K562 (cell line): Measurements from ENCODE around the gene TAF1B. TPM values are rescaled to one million over a fixed set of nuclear protein-coding genes. Genes with fewer than 3 reads are reported as not detected.

Source experiments
- ATAC-seq: fragments of 200-7000 bp; cut with Tn5 transposase; 3 replicates; pipeline ENCODE4 v1.9.1; 2020; ENCODE audit warnings: moderate library complexity
- BruUV-seq: library from RNA; stranded (reverse); fragments of 400-500 nt; replicated peaks from 2 replicates; lab custom pipeline; 2021; lab: Mats Ljungman, UMichigan
- CTCF ChIA-PET: fragments of 300-600 bp; formaldehyde crosslinking; extraction: SDS; loops from one replicate; lab custom pipeline; 2021; ENCODE audit warnings: low intra/inter-chr PET ratio; lab: Yijun Ruan, JAX
- POLR2A ChIA-PET: fragments of 300-600, 350-650 bp; sonication (Branson Sonifier 250); formaldehyde crosslinking; extraction: SDS; loops from one replicate; lab custom pipeline; 2021; ENCODE audit warnings: antibody characterized with exemption, inconsistent platforms; lab: Yijun Ruan, JAX
- DNase-seq, 4 experiments: peaks; one replicate each; pipeline versions ENCODE4 v3.0.0 to v3.0.0-alpha.2; 2011 to 2018; ENCODE audit warnings: low spot score in 3 of 4, mixed read lengths in 3 of 4; ENCODE audit errors: extremely low read depth in 1 of 4
- FAIRE-seq: peaks from 2 replicates; lab custom pipeline; 2011; peaks lifted over from hg19 to GRCh38; lab: Jason Lieb, UNC
- H2AFZ ChIP-seq: 2 replicates; pipeline ENCODE4 v1.6.0; 2011; ENCODE audit warnings: low read depth, low read length, control low read depth, inconsistent platforms
- H3K27ac ChIP-seq: fragments of 200-600 bp; 3 replicates; pipeline ENCODE4 v1.8.0; 2011; ENCODE audit warnings: low read depth, mild to moderate bottlenecking, control low read depth, inconsistent platforms, low read length, moderate library complexity, mixed read lengths; ENCODE audit errors: extremely low read depth
- H3K27me3 ChIP-seq, 2 experiments: fragments of 300-600 bp in 1 of 2; 2 replicates in 1 of 2; 3 replicates in 1 of 2; pipeline versions ENCODE4 v1.6.0 to v1.8.0; 2011; ENCODE audit warnings: inconsistent platforms in 2 of 2, low read length in 2 of 2, mild to moderate bottlenecking in 1 of 2, mixed read lengths in 1 of 2, moderate library complexity in 1 of 2; ENCODE audit not compliant: control insufficient read depth in 2 of 2, insufficient read depth in 2 of 2
- H3K36me3 ChIP-seq: fragments of 300-600 bp; 3 replicates; pipeline ENCODE4 v1.8.0; 2011; ENCODE audit warnings: mild to moderate bottlenecking, low read length, inconsistent platforms; ENCODE audit not compliant: control insufficient read depth, insufficient read depth
- H3K4me1 ChIP-seq, 2 experiments: fragments of 200-600 bp in 1 of 2; replicated peaks in 1 of 2; 2 replicates in 1 of 2; 3 replicates in 1 of 2; pipeline versions ENCODE4 v1.5.1 to v1.8.0; 2011; ENCODE audit warnings: inconsistent platforms in 2 of 2, low read length in 2 of 2, mild to moderate bottlenecking in 1 of 2, mixed read lengths in 1 of 2, moderate library complexity in 1 of 2; ENCODE audit not compliant: control insufficient read depth in 2 of 2, insufficient read depth in 2 of 2
- H3K4me2 ChIP-seq: 2 replicates; pipeline ENCODE4 v1.6.1; 2011; ENCODE audit warnings: low read length, control low read depth, inconsistent platforms, mixed read lengths; ENCODE audit not compliant: insufficient read depth
- H3K4me3 ChIP-seq: fragments of 200-600 bp; sonication (generic), shearing (Covaris generic); 2 replicates; pipeline ENCODE4 v1.5.1; 2016; ENCODE audit warnings: control low read depth, inconsistent platforms
- H3K79me2 ChIP-seq: fragments of 200-600 bp; 3 replicates; pipeline ENCODE4 v1.8.0; 2011; ENCODE audit warnings: low read length, inconsistent platforms; ENCODE audit not compliant: control insufficient read depth, insufficient read depth
- H3K9ac ChIP-seq, 2 experiments: 2 replicates each; pipeline versions ENCODE4 v1.6.0 to v1.6.1; 2011; ENCODE audit warnings: low read depth in 2 of 2, low read length in 2 of 2, control low read depth in 1 of 2, inconsistent platforms in 1 of 2, mild to moderate bottlenecking in 1 of 2, mixed read lengths in 1 of 2; ENCODE audit not compliant: insufficient read depth in 1 of 2
- H3K9me1 ChIP-seq: one replicate; pipeline ENCODE4 v1.6.0; 2011; ENCODE audit warnings: inconsistent platforms, mild to moderate bottlenecking, low read length, moderate library complexity; ENCODE audit not compliant: control insufficient read depth, insufficient read depth
- H3K9me3 ChIP-seq: replicated peaks from 2 replicates; pipeline ENCODE4 v1.5.1; 2011; ENCODE audit warnings: low read depth, low read length, inconsistent platforms; ENCODE audit not compliant: control insufficient read depth, insufficient read depth
- H4K20me1 ChIP-seq: replicated peaks from 2 replicates; pipeline ENCODE4 v1.6.1; 2011; ENCODE audit warnings: low read length, inconsistent platforms, mixed read lengths; ENCODE audit not compliant: control insufficient read depth, insufficient read depth
- AFF4 ChIP-seq: sonication (generic); formaldehyde crosslinking; IDR thresholded peaks from 2 replicates; pipeline ENCODE4 v1.8.0; 2023; ENCODE audit warnings: mild to moderate bottlenecking, missing genetic modification reagents
- CCAR2 ChIP-seq: fragments of 200-400 bp; formaldehyde crosslinking; IDR thresholded peaks from 2 replicates; pipeline ENCODE4 v1.6.1; 2017; ENCODE audit warnings: mild to moderate bottlenecking, low read depth, low read length
- CEBPB ChIP-seq: fragments of 450-650 bp; IDR thresholded peaks from 2 replicates; pipeline ENCODE4 v1.6.1; 2016; ENCODE audit warnings: missing genetic modification characterization, missing compliant biosample characterization
- CHAMP1 ChIP-seq: fragments of 450-650 bp; IDR thresholded peaks from 2 replicates; pipeline ENCODE4 v1.6.1; 2016; ENCODE audit warnings: mild to moderate bottlenecking
- FIP1L1 ChIP-seq: fragments of 200-400 bp; formaldehyde crosslinking; IDR thresholded peaks from 2 replicates; pipeline ENCODE4 v1.6.1; 2018; ENCODE audit warnings: mild to moderate bottlenecking, low read depth, low read length; ENCODE audit not compliant: poor library complexity, severe bottlenecking
- HOXB6 ChIP-seq: fragments of 250-450 bp; sonication (Bioruptor Pico); IDR thresholded peaks from 2 replicates; pipeline ENCODE4 v1.5.1; 2022; ENCODE audit warnings: mild to moderate bottlenecking, borderline replicate concordance
- ILK ChIP-seq: fragments of 450-650 bp; IDR thresholded peaks from 2 replicates; pipeline ENCODE4 v1.6.1; 2016; ENCODE audit warnings: missing genetic modification characterization, low read depth, mild to moderate bottlenecking, missing compliant biosample characterization, moderate library complexity, borderline replicate concordance
- JUNB ChIP-seq: fragments of 450-650 bp; formaldehyde crosslinking; conservative IDR thresholded peaks from 2 replicates; pipeline ENCODE4 v1.4.0; 2020; ENCODE audit warnings: mild to moderate bottlenecking
- MYBL2 ChIP-seq, 2 experiments: fragments of 450-650 bp in 1 of 2; sonication (generic) in 1 of 2; formaldehyde crosslinking in 1 of 2; IDR thresholded peaks; 2 replicates each; pipeline versions ENCODE4 v1.6.1 to v1.8.1; 2017 to 2022; ENCODE audit warnings: borderline replicate concordance in 1 of 2, inconsistent platforms in 1 of 2, low read depth in 1 of 2, mild to moderate bottlenecking in 1 of 2, missing genetic modification reagents in 1 of 2, moderate library complexity in 1 of 2
- NFRKB ChIP-seq: fragments of 450-650 bp; IDR thresholded peaks from 2 replicates; pipeline ENCODE4 v1.6.1; 2016; ENCODE audit warnings: low read depth
- RBM15 ChIP-seq: fragments of 200-400 bp; formaldehyde crosslinking; IDR thresholded peaks from 2 replicates; pipeline ENCODE4 v1.6.1; 2018; ENCODE audit warnings: mild to moderate bottlenecking, low read length, moderate library complexity; ENCODE audit not compliant: insufficient read depth
- SRSF3 ChIP-seq: fragments of 200-400 bp; formaldehyde crosslinking; IDR thresholded peaks from 2 replicates; pipeline ENCODE4 v1.6.1; 2016; ENCODE audit warnings: mild to moderate bottlenecking, low read length, moderate library complexity; ENCODE audit not compliant: insufficient read depth
- ZNF311 ChIP-seq: fragments of 250-450 bp; sonication (Bioruptor Pico); IDR thresholded peaks from 2 replicates; pipeline ENCODE4 v1.4.0; 2020; ENCODE audit warnings: mild to moderate bottlenecking, moderate library complexity
- WGBS: fragments of 100-300 bp; shearing (Covaris generic); methylation state at CpG from one replicate; pipeline ENCODE4 v1.1.6; 2016; ENCODE audit warnings: low coverage, mixed read lengths; ENCODE audit not compliant: insufficient coverage; ENCODE audit errors: missing lambda C conversion rate; 5-methylcytosine and 5-hydroxymethylcytosine counted together
- in situ Hi-C: fragments of 300-500 bp; cut with MboI; formaldehyde crosslinking; loops from 4 replicates; pipeline ENCODE4 v1.15.0; 2018; ENCODE audit warnings: inconsistent platforms, mixed read lengths
- intact Hi-C: fragments of 100-400 bp; cut with micrococcal nuclease; formaldehyde crosslinking; loops from 2 replicates; pipeline ENCODE4 v1.14.2; 2022
- polyA plus RNA-seq, 8 experiments: library from polyadenylated mRNA; depleted of rRNA in 4 of 8; stranded (reverse) in 5 of 8; unstranded in 3 of 8; fragments of >200 nt; fragmentation: Nextera tagmentation in 2 of 8; fragmentation: Illumina TruSeq in 1 of 8; extraction: Ambion mirVana in 2 of 8; extraction: Trizol in 1 of 8; gene quantifications; 2 replicates each; pipeline versions ENCODE4 v1.2.1 to v1.2.3, GENCODE V29; 2011 to 2014; ENCODE audit warnings: inconsistent platforms in 1 of 8, missing spikeins in 1 of 8
- total RNA-seq, 7 experiments: library from RNA; depleted of rRNA in 6 of 7; stranded (reverse); fragments of >200 nt in 6 of 7; fragmentation: Illumina TruSeq in 2 of 7; extraction: Trizol in 2 of 7; gene quantifications; 2 replicates each; pipeline versions ENCODE4 v1.2.1 to v1.2.3, GENCODE V29; 2011 to 2021; ENCODE audit warnings: low replicate concordance in 1 of 7
- TF ChIP-seq, protein P1 (sequence below): fragments of 450-650 bp; formaldehyde crosslinking; IDR thresholded peaks from 2 replicates; pipeline ENCODE4 v1.4.0; 2022; ENCODE audit warnings: missing genetic modification characterization

TAF1B gene
- total and polyA plus RNA-seq, 9 of the 15 experiments (the other 6 are each of a cell fraction or from before 2014, with no cell fraction given): 8.8 to 25.1 (median 17.3) TPM

DNA sequence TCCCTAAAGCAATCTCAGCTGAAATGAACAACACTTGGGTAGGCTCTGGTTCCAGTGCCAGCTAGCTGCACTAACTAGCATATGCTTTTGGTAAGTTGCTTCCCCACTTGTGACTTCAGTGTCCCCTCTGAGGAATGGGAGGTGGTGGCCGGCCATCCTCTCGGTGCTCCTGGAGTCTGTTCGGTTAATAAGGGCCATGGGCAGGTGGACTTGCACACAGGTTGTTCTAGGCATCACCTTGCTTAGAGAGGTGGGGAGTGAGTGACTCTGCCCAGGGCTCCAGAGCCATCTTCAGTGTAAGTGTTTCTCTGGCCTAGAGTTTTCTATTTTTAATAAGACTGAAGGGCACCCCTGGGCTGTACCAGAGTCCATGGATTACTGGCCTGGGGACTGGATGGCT is 18.8 kb upstream of the TAF1B start:
- no peak for FAIRE-seq
- Histone ChIP-seq H2AFZ (no peak overlapping the region), H3K36me3 (no peaks in the 10 kb centered on the region), H3K27ac (no peak overlapping the region), H4K20me1 (no peaks in the 10 kb centered on the region), H3K4me2 (no peak overlapping the region), H3K27me3 (no peaks in the 10 kb centered on the region), H3K9ac (no peak overlapping the region), H3K79me2 (no peaks in the 10 kb centered on the region), H3K9me1 (no peaks in the 10 kb centered on the region), H3K9me3 (no peaks in the 10 kb centered on the region), H3K4me1 (0 out of 5 replicates have a peak, but pooled peaks cover 0 to 1% of the 10 kb centered on the region in 2 experiments), H3K4me3 (no peak overlapping the region)
- no TSS peak for BruUV-seq
- intact Hi-C loops (no loop called here), in situ Hi-C loops (loop anchor here (25.0 kb wide), 1 partner anchor 838 kb away; no protein-coding TSS in a partner anchor)
- 23% methylated on average over 3 of the region's 3 CpGs for WGBS
- no peak for DNase-seq
- ChIA-PET POLR2A (no interaction called here), CTCF (no interaction called here)
- TF ChIP-seq CEBPB (tag): no peak
- TF ChIP-seq, protein P1, sequence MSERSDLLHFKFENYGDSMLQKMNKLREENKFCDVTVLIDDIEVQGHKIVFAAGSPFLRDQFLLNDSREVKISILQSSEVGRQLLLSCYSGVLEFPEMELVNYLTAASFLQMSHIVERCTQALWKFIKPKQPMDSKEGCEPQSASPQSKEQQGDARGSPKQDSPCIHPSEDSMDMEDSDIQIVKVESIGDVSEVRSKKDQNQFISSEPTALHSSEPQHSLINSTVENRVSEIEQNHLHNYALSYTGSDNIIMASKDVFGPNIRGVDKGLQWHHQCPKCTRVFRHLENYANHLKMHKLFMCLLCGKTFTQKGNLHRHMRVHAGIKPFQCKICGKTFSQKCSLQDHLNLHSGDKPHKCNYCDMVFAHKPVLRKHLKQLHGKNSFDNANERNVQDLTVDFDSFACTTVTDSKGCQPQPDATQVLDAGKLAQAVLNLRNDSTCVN (CRISPR knock-in tag): no peak
- no peak for TF ChIP-seq RBM15
- TF ChIP-seq ZNF311 (CRISPR knock-in tag): no peak
- no peak for TF ChIP-seq MYBL2 (IDR thresholded peaks at IDR 0.05; ENCODE audit: low read depth)
- TF ChIP-seq MYBL2 (CRISPR knock-in tag; IDR thresholded peaks at IDR 0.05; ENCODE audit: borderline replicate concordance): no peak
- TF ChIP-seq CCAR2: no peak
- TF ChIP-seq ILK (tag): no peak
- TF ChIP-seq HOXB6: no peak
- no peak for TF ChIP-seq FIP1L1
- TF ChIP-seq JUNB: no peak
- TF ChIP-seq SRSF3: no peak
- no peak for TF ChIP-seq NFRKB
- no peak for TF ChIP-seq AFF4 (CRISPR knock-in tag)
- TF ChIP-seq CHAMP1: no peak
- no peak for ATAC-seq
